Eye (tissue), 1 donor: ENCODE results near the gene KIF9.
"Not testable (repeated sequence)": the region's sequence is repeated elsewhere in the genome, so short reads cannot be mapped to it uniquely, and the experiment has no call there.

Experiments
- DNase-seq: peaks from one replicate; pipeline ENCODE4 v3.0.0-alpha.2; 2015

The KIF9 gene

GRCh38 chr3:47291754-47292420 lies 9.3 kb upstream of the KIF9 start:
- DNase-seq = not testable (repeated sequence)

GRCh38 chr3:47291158-47291753 lies 8.7 kb upstream of the KIF9 start:
- no peak for DNase-seq

- no peak for DNase-seq
Measured at GRCh38 chr3:47288966-47289910, 6.6 kb upstream of the KIF9 start.

GRCh38 chr3:47283591-47284364 lies 1.2 kb upstream of the KIF9 start:
- peak; percentile 40 for DNase-seq

- no peak for DNase-seq
Measured at GRCh38 chr3:47283193-47283537, 566 bp upstream of the KIF9 start.

- no peak for DNase-seq
Measured at GRCh38 chr3:47280519-47280918, 2.1 kb downstream of the KIF9 start.

- DNase-seq = no peak
Measured at GRCh38 chr3:47276558-47276957, 6.0 kb downstream of the KIF9 start.

GRCh38 chr3:47274652-47275051 lies 7.9 kb downstream of the KIF9 start:
- DNase-seq = no peak

GRCh38 chr3:47273564-47273963 lies 9.0 kb downstream of the KIF9 start:
- DNase-seq = no peak

- DNase-seq = no peak
Measured at GRCh38 chr3:47270526-47270925, 12.1 kb downstream of the KIF9 start.

- DNase-seq = no peak
Measured at GRCh38 chr3:47267490-47267824, 15.1 kb downstream of the KIF9 start.

- DNase-seq = peak; percentile 58
Measured at GRCh38 chr3:47266709-47267489, 15.7 kb downstream of the KIF9 start.

- no peak for DNase-seq
Measured at GRCh38 chr3:47265725-47266428, 16.7 kb downstream of the KIF9 start.

- no peak for DNase-seq
Measured at GRCh38 chr3:47265008-47265407, 17.6 kb downstream of the KIF9 start.

GRCh38 chr3:47261301-47261700 lies 21.3 kb downstream of the KIF9 start:
- no peak for DNase-seq

GRCh38 chr3:47260605-47261004 lies 22.0 kb downstream of the KIF9 start:
- no peak for DNase-seq

- no peak for DNase-seq
Measured at GRCh38 chr3:47259114-47259513, 23.5 kb downstream of the KIF9 start.

GRCh38 chr3:47256331-47256730 lies 26.3 kb downstream of the KIF9 start:
- DNase-seq = not testable (repeated sequence)

GRCh38 chr3:47251689-47252088 lies 30.9 kb downstream of the KIF9 start:
- no peak for DNase-seq

GRCh38 chr3:47251085-47251484 lies 31.5 kb downstream of the KIF9 start:
- not testable (repeated sequence) for DNase-seq

GRCh38 chr3:47250309-47251060 lies 32.1 kb downstream of the KIF9 start:
- DNase-seq = no peak
